Osteocyte (in vitro differentiated cells): ENCODE data around the gene EXOC8. TPM values are rescaled to one million over a fixed set of nuclear protein-coding genes. Genes with fewer than 3 reads are reported as not detected.

ENCODE experiments used
- DNase-seq: peaks from one replicate; pipeline ENCODE4 v3.0.0; 2021; ENCODE audit warnings: mixed read lengths; ENCODE audit not compliant: unreplicated experiment; ENCODE audit errors: extremely low spot score
- H3K27ac Mint-ChIP-seq: one replicate; pipeline ENCODE4 v1.8.0; 2021; ENCODE audit warnings: mild to moderate bottlenecking, mixed read lengths; ENCODE audit not compliant: unreplicated experiment
- H3K27me3 Mint-ChIP-seq: one replicate; pipeline ENCODE4 v1.8.0; 2021; ENCODE audit warnings: mixed read lengths; ENCODE audit not compliant: unreplicated experiment
- H3K36me3 Mint-ChIP-seq: one replicate; pipeline ENCODE4 v1.8.0; 2021; ENCODE audit warnings: mixed read lengths; ENCODE audit not compliant: unreplicated experiment
- H3K4me1 Mint-ChIP-seq: one replicate; pipeline ENCODE4 v1.8.0; 2021; ENCODE audit warnings: mixed read lengths; ENCODE audit not compliant: unreplicated experiment
- H3K4me3 Mint-ChIP-seq: one replicate; pipeline ENCODE4 v1.8.0; 2021; ENCODE audit warnings: mild to moderate bottlenecking, moderate library complexity, mixed read lengths; ENCODE audit not compliant: unreplicated experiment
- H3K9me3 Mint-ChIP-seq: one replicate; pipeline ENCODE4 v1.8.0; 2021; ENCODE audit warnings: mixed read lengths; ENCODE audit not compliant: unreplicated experiment
- CTCF ChIP-seq: fragments of 200-600 bp; sonication (generic); IDR thresholded peaks from 2 replicates; pipeline ENCODE4 v1.5.0; 2021; ENCODE audit warnings: antibody characterized with exemption, mild to moderate bottlenecking, moderate library complexity
- total RNA-seq: library from RNA; stranded (reverse); gene quantifications from 2 replicates; pipeline ENCODE4 v1.2.1, GENCODE V29; 2021

Gene EXOC8
- total RNA-seq, 1 donor from 2014 or later = 13.4 TPM

DNA sequence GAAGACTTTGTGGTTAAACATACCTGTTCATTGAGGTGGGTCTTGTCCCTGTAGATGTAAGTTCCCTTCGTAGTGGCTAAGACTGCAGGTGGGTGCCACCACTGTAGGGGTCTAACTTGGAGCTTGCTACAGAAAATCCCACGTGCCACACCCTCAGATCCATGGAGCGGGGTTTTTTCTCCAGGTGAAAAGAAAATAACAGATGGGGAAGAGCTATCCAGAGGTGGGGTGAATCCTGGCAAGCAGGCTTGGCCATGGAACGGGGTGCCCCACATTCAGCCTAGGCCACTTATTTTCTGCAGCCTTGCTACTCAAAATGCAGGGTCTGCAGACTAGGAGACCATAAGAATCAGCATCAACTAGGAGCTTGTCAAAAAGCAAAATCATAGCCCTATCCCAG lies 24.0 kb downstream of the EXOC8 start:
- Mint-ChIP-seq H3K9me3 (no peaks in the 10 kb centered on the region), H3K4me3 (no peak overlapping the region), H3K36me3 (no peaks in the 10 kb centered on the region)

DNA sequence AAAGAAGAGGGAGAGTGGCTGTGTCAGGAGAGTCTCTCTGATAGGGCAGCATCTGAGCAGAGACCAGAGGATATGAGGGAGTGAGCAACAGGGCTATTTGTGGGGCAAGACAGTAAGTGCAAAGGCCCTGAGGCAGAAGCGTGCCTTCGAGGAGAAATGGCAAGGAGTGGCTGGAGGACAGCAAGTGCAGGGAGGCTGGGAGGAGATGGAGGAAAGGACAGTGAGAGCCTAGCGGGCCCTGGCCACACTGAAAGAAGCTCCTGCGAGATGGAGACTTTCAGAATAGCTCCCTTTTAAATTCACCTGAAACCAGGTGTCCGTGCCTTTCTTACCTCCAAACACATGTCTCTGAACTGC lies 25.2 kb downstream of the EXOC8 start:
- no peak overlapping the region for H3K27ac Mint-ChIP-seq
- no peak overlapping the region for H3K4me3 Mint-ChIP-seq
- DNase-seq = peak; percentile 32
- TF ChIP-seq CTCF = no peak
- H3K9me3 Mint-ChIP-seq = no peaks in the 10 kb centered on the region
- no peaks in the 10 kb centered on the region for H3K27me3 Mint-ChIP-seq
- no peaks in the 10 kb centered on the region for H3K36me3 Mint-ChIP-seq
- H3K4me1 Mint-ChIP-seq = no peaks in the 10 kb centered on the region

More for the DNA sequence above, 24.0 kb downstream of the EXOC8 start:
- Mint-ChIP-seq H3K27ac (no peak overlapping the region), H3K27me3 (no peaks in the 10 kb centered on the region), H3K4me1 (no peaks in the 10 kb centered on the region)
- DNase-seq = peak; percentile 56
- no peak for TF ChIP-seq CTCF

- H3K9me3 Mint-ChIP-seq = no peaks in the 10 kb centered on the region
- no peaks in the 10 kb centered on the region for H3K27me3 Mint-ChIP-seq
- no peak overlapping the region for H3K27ac Mint-ChIP-seq
- TF ChIP-seq CTCF = no peak
- no peaks in the 10 kb centered on the region for H3K36me3 Mint-ChIP-seq
- no peaks in the 10 kb centered on the region for H3K4me1 Mint-ChIP-seq
- H3K4me3 Mint-ChIP-seq = no peak overlapping the region
- DNase-seq = peak; percentile 59
Observed at GRCh38 chr1:231311720-231312431, 25.8 kb downstream of the EXOC8 start.

GRCh38 chr1:231310391-231310934 lies 27.2 kb downstream of the EXOC8 start:
- H3K27me3 Mint-ChIP-seq = no peaks in the 10 kb centered on the region
- H3K4me1 Mint-ChIP-seq = no peaks in the 10 kb centered on the region
- TF ChIP-seq CTCF = no peak
- no peak overlapping the region for H3K4me3 Mint-ChIP-seq
- H3K9me3 Mint-ChIP-seq = no peaks in the 10 kb centered on the region
- DNase-seq = peak; percentile 42
- no peaks in the 10 kb centered on the region for H3K36me3 Mint-ChIP-seq
- no peak overlapping the region for H3K27ac Mint-ChIP-seq

GRCh38 chr1:231301990-231302389 lies 35.7 kb downstream of the EXOC8 start:
- Mint-ChIP-seq H3K36me3 (no peaks in the 10 kb centered on the region), H3K27me3 (no peaks in the 10 kb centered on the region), H3K9me3 (no peaks in the 10 kb centered on the region), H3K4me3 (no peak overlapping the region), H3K4me1 (no peaks in the 10 kb centered on the region), H3K27ac (no peak overlapping the region)
- no peak for DNase-seq
- no peak for TF ChIP-seq CTCF
